AG09319 (cell line): ENCODE measurements around the gene MXRA8.

Source experiments
- DNase-seq: peaks from one replicate; pipeline ENCODE4 v3.0.0-alpha.2; 2010; ENCODE audit warnings: low read depth; ENCODE audit errors: extremely low read depth
- TF ChIP-seq, protein P1 (sequence below): IDR thresholded peaks from 2 replicates; pipeline ENCODE4 v1.5.1; 2011; ENCODE audit warnings: low read depth, mild to moderate bottlenecking, inconsistent platforms, low read length, moderate library complexity

The MXRA8 gene

DNA sequence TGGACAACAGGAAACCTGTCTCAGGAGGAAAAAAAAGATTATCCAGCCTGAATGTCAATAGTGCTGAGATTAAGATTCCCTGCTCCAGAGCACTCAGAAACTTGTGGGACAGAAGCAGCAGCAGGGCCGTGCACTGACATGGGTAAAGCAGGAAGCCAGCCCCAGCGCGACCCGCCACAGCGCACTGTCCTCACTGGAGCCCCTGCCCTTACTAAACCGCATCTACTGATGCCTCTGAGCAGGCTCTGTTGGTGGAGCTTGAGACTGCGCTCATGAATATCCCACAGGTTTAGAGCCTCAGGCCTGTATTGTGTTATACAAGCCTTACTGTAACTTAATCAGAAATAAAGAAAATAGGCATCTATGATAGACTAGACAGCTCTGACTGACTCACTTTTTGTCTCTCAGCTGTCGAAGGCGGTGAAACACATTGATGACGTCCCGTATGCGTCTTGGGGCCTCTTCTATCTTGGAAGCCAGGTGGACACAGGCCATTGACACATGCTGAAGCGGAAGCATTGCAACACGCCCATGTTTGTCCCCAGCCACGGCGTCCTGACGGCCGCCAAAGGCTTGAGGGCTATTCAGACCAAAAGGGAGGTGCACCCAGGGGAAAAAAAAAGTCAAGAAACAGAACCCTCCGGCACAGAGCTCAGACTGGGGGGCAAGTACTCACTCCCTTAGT is 39.6 kb upstream of the MXRA8 start:
- no peak for DNase-seq
- TF ChIP-seq, protein P1, sequence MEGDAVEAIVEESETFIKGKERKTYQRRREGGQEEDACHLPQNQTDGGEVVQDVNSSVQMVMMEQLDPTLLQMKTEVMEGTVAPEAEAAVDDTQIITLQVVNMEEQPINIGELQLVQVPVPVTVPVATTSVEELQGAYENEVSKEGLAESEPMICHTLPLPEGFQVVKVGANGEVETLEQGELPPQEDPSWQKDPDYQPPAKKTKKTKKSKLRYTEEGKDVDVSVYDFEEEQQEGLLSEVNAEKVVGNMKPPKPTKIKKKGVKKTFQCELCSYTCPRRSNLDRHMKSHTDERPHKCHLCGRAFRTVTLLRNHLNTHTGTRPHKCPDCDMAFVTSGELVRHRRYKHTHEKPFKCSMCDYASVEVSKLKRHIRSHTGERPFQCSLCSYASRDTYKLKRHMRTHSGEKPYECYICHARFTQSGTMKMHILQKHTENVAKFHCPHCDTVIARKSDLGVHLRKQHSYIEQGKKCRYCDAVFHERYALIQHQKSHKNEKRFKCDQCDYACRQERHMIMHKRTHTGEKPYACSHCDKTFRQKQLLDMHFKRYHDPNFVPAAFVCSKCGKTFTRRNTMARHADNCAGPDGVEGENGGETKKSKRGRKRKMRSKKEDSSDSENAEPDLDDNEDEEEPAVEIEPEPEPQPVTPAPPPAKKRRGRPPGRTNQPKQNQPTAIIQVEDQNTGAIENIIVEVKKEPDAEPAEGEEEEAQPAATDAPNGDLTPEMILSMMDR, result no peak

DNA sequence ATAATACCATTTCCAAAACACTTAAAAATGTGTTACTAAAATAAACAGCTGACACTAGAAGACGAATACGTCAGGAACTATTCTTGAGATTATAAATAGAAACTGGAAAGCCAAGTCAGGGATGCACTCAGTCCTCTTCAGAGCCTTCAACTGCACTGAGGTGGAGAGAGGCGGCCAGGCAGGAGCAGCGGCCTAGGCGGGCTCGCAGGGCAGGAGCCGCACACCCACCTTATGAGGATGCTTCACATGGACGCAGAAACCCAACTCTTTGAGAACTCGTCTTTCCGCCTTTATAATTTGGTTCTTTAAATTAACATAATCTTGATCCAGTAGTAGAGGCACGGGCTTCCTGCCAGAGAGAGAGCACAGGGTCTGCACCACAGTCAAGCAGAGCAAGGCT is 36.8 kb upstream of the MXRA8 start:
- DNase-seq, result no peak
- TF ChIP-seq, protein P1, result no peak

DNA sequence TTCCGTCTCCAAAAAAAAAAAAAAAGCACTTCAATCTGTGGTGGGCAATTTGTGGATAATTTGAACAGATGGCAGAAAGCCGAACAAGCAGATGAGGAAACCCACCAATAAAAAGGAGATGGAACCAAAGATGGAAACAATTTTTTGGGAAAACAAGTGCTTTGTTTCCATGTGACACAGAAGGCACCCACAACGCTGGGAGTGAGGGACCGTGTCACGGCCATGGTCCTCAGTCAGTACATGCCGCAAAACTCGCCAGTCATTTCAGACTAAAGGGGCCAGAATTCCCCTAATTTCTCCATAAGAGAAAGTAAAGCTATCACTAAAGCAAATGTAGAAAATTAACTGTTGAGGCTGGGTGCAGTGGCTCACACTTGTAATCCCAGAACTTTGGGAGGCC is 35.8 kb upstream of the MXRA8 start:
- no peak for DNase-seq
- TF ChIP-seq, protein P1, result no peak

DNA sequence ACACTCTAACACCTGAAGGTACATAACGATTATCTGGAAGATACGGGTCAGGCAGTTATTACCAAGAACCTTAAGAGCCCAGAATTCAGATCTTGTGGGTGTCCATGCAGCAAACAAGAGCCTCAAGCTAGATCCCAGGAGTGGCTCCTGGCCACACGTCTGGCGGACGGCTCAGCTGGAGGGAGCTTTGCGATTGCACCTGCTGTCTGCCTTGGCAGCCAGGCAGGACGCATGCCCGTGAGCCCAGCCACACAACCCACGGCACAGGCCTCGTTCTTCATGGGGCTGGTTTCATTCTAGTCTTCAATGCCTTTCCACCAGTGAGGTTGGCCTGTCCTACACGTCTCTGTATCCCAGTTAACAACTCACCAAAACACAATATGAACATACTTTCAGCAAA is 35.1 kb upstream of the MXRA8 start:
- TF ChIP-seq, protein P1, result no peak
- no peak for DNase-seq

DNA sequence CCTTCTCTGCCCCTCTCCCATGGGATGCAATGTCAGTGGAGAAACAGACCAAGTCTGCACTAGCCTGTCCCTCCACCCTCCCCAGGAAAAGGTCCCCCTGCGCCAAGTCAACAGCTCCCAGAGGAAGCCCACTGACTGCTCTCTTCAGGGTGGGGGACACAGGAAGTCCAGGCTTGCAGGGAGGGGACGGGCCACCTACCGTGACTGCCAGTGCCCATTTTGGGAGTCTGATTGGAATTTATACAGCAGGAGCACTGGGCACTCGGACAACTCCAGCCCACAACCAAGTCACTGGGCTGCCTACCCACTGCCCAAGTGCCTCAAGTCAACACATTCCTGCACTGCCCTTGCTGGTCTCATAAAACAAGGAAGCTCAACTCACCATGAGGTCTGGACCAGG is 34.7 kb upstream of the MXRA8 start:
- TF ChIP-seq, protein P1, result no peak
- DNase-seq, result no peak

DNA sequence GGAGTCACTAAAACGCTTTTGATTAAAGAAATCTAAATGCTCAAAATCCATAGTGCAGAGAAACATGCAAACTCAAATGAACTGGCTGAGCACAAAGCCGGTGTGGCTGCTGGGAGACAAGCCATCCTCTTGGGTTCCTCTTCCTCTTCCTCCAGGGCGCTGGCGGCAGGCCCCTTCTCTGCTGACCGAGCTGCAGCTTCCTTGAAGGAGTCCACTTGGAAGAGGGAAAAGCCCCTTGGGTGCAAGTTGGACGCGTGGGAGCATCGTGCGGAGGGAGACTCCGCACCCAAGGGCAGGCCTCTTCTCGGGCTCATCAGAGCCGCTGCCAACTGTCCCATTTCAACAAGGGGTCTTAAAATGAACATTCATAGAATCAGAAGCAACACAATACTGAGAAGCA is 32.9 kb upstream of the MXRA8 start:
- DNase-seq, result no peak
- TF ChIP-seq, protein P1, result no peak

DNA sequence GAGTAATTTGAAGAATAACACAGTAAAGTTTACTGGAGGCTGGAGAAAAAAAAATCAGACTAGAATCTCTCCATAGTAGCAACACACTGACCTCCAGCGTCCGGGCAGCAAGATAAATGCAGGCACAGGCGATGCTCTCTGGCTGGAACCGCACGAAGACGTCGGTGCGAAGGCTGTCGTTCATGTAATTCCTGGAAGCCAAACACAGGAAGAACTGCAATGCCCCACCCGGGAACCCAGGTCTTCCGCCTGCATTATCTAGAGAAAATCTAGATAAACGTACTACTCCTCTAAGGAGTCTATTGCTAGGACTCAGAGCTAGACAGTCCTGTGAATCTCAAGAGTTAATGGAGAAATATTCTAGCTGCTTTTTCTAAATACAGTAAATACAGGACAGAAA is 32.3 kb upstream of the MXRA8 start:
- DNase-seq, result no peak
- TF ChIP-seq, protein P1, result no peak
